ENCODE data around the gene NPTX1. TPM values are rescaled to one million over a fixed set of nuclear protein-coding genes. Genes with fewer than 3 reads are reported as not detected.
A peak's percentile ranks its signal among the peaks of the same experiment; 100 is the strongest.

NPTX1 gene
- total RNA-seq, 2 experiments from 2014 or later = 0.22 TPM; not detected in 1

DNA sequence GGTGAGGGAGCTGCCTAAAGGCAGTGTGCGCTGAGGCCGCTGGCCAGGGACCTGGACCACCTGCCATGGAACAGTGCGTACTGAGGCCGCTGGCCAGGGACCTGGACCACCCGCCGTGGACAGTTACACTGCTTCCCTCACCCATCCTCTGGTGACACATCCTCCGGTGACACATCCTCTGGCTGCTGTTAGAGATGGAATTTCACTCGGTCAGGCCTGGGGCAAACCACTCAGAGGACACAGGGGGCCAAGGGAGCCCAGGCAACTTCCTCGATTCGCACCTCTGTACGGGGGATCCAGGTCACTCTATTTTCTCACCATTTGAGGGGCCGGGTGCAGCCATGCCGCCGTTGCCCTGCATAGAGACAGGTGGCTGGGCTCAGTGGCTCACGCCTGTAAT lies 35.8 kb upstream of the NPTX1 start:
- H3K4me2 ChIP-seq (ENCODE audit: low read length) = no peak overlapping the region
- no peak overlapping the region for H3K27ac ChIP-seq (ENCODE audit: low read depth, low read length, poor library complexity, severe bottlenecking)
- H3K9me2 ChIP-seq (ENCODE audit: insufficient read depth, low read length) = no peaks in the 10 kb centered on the region
- no peak for TF ChIP-seq EZH2phosphoT487 (IDR thresholded peaks at IDR 0.05; ENCODE audit: borderline replicate concordance, low read depth, low read length)
- TF ChIP-seq, protein P1, sequence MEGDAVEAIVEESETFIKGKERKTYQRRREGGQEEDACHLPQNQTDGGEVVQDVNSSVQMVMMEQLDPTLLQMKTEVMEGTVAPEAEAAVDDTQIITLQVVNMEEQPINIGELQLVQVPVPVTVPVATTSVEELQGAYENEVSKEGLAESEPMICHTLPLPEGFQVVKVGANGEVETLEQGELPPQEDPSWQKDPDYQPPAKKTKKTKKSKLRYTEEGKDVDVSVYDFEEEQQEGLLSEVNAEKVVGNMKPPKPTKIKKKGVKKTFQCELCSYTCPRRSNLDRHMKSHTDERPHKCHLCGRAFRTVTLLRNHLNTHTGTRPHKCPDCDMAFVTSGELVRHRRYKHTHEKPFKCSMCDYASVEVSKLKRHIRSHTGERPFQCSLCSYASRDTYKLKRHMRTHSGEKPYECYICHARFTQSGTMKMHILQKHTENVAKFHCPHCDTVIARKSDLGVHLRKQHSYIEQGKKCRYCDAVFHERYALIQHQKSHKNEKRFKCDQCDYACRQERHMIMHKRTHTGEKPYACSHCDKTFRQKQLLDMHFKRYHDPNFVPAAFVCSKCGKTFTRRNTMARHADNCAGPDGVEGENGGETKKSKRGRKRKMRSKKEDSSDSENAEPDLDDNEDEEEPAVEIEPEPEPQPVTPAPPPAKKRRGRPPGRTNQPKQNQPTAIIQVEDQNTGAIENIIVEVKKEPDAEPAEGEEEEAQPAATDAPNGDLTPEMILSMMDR (conservative IDR thresholded peaks at IDR 0.05; ENCODE audit: low read length) = no peak
- peaks cover 3% of the 10 kb centered on the region for H3K4me1 ChIP-seq (ENCODE audit: insufficient read depth, low read length, poor library complexity, severe bottlenecking)
- H2AFZ ChIP-seq (ENCODE audit: low read length) = no peak overlapping the region
- no peaks in the 10 kb centered on the region for H3K79me2 ChIP-seq (ENCODE audit: insufficient read depth, low read depth, low read length)
- POLR2A ChIA-PET = no interaction called here
- H4K20me1 ChIP-seq (ENCODE audit: insufficient read depth, low read length) = no peaks in the 10 kb centered on the region
- intact Hi-C loops (cut with micrococcal nuclease; ENCODE audit: unreplicated experiment) = no loop called here
- no peak overlapping the region for H3K4me3 ChIP-seq (ENCODE audit: low read depth, low read length, poor library complexity, severe bottlenecking)
- CTCF ChIA-PET (ENCODE audit: unreplicated experiment) = no interaction called here
- no TSS peak for BruUV-seq (replicated peaks)
- no peak for DNase-seq (ENCODE audit: low spot score)
- H3K36me3 ChIP-seq (ENCODE audit: insufficient read depth, low read length) = no peaks in the 10 kb centered on the region
- H3K9me3 ChIP-seq (ENCODE audit: low read length) = no peaks in the 10 kb centered on the region

DNA sequence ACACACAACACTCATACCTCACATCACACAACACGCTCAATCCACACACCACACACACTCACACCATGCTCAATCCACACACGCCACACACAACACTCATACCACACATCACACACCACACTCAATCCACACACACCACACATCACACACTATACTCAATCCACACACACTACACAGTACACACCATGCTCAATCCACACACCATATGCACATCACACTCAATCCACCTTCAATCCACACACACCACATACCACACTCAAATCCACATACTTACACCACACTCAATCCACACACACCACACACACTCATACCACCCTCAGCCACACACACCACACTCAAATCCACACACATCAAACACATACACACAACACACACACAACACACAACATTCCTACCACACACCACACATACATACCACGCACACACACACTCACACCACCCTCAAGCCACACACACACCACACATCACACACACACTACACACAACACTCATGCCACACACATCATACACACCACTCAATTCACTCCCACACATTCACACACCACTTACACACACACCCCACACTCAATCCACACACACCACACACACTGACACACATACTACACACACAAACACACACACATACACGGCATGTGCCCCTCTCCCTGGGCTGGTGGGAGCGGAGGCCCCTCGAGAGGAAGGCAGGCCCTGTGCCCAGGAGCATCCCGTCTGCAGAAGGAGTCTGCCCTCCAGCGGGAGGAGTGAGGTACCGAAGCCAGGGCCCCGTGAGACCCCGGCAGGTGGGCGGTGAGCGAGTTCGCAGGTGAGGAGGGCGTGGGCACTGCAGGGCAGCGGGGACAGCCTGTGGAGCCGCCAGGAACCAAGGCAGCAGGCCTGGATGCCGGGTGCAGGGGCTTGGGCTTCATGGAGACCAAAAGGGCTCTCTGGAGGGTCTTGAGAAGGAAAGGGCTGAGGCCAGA lies 35.1 kb upstream of the NPTX1 start:
- BruUV-seq (replicated peaks) = no TSS peak
- Histone ChIP-seq H3K9me2 (ENCODE audit: insufficient read depth, low read length) (no peaks in the 10 kb centered on the region), H3K9me3 (ENCODE audit: low read length) (no peaks in the 10 kb centered on the region), H3K36me3 (ENCODE audit: insufficient read depth, low read length) (no peaks in the 10 kb centered on the region), H4K20me1 (ENCODE audit: insufficient read depth, low read length) (no peaks in the 10 kb centered on the region), H3K27ac (ENCODE audit: low read depth, low read length, poor library complexity, severe bottlenecking) (no peak overlapping the region), H3K79me2 (ENCODE audit: insufficient read depth, low read depth, low read length) (no peaks in the 10 kb centered on the region), H3K4me1 (ENCODE audit: insufficient read depth, low read length, poor library complexity, severe bottlenecking) (peaks cover 3% of the 10 kb centered on the region), H2AFZ (ENCODE audit: low read length) (no peak overlapping the region), H3K4me2 (ENCODE audit: low read length) (no peak overlapping the region), H3K4me3 (ENCODE audit: low read depth, low read length, poor library complexity, severe bottlenecking) (no peak overlapping the region)
- ChIA-PET POLR2A (no interaction called here), CTCF (ENCODE audit: unreplicated experiment) (no interaction called here)
- intact Hi-C loops (cut with micrococcal nuclease; ENCODE audit: unreplicated experiment) = loop anchor here (1.0 kb wide), 2 partner anchors 27 to 84 kb away; no protein-coding TSS in a partner anchor
- DNase-seq (ENCODE audit: low spot score) = peak; percentile 79
- TF ChIP-seq, protein P1 (conservative IDR thresholded peaks at IDR 0.05; ENCODE audit: low read length) = peak; percentile 82
- no peak for TF ChIP-seq EZH2phosphoT487 (IDR thresholded peaks at IDR 0.05; ENCODE audit: borderline replicate concordance, low read depth, low read length)

DNA sequence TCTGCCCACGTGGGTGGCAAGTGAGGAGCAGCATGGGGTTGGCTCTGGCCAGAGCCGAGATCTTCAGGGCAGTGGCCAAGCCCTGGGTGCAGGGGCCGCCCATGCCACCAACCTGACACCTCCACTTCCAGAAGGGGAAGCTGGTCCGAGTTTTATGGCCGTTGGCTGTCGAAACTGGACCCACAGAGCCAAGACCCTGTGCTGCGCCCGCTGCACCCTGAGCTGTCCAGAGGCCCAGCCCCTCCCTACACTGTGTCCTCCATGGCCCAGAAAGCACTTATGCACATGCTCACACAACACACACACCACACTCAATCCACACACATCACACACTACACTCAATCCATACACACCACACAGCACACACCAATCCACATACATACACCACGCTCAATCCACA lies 34.4 kb upstream of the NPTX1 start:
- TF ChIP-seq, protein P1 (conservative IDR thresholded peaks at IDR 0.05; ENCODE audit: low read length) = no peak
- H3K9me3 ChIP-seq (ENCODE audit: low read length) = no peaks in the 10 kb centered on the region

More for the DNA sequence above, 34.4 kb upstream of the NPTX1 start:
- ChIA-PET CTCF (ENCODE audit: unreplicated experiment) (no interaction called here), POLR2A (no interaction called here)
- Histone ChIP-seq H3K9me2 (ENCODE audit: insufficient read depth, low read length) (no peaks in the 10 kb centered on the region), H3K4me2 (ENCODE audit: low read length) (no peak overlapping the region), H4K20me1 (ENCODE audit: insufficient read depth, low read length) (no peaks in the 10 kb centered on the region), H3K36me3 (ENCODE audit: insufficient read depth, low read length) (no peaks in the 10 kb centered on the region), H2AFZ (ENCODE audit: low read length) (no peak overlapping the region), H3K4me1 (ENCODE audit: insufficient read depth, low read length, poor library complexity, severe bottlenecking) (peaks cover 3% of the 10 kb centered on the region), H3K27ac (ENCODE audit: low read depth, low read length, poor library complexity, severe bottlenecking) (no peak overlapping the region), H3K4me3 (ENCODE audit: low read depth, low read length, poor library complexity, severe bottlenecking) (no peak overlapping the region), H3K79me2 (ENCODE audit: insufficient read depth, low read depth, low read length) (no peaks in the 10 kb centered on the region)
- intact Hi-C loops (cut with micrococcal nuclease; ENCODE audit: unreplicated experiment) = loop anchor here (1.0 kb wide), 2 partner anchors 26 to 83 kb away; no protein-coding TSS in a partner anchor
- BruUV-seq (replicated peaks) = no TSS peak
- no peak for DNase-seq (ENCODE audit: low spot score)
